Stimulated activated CD4-positive, alpha-beta T cell treated with anti-CD3 and anti-CD28 coated beads, Interleukin-15, amount 100 ng/mL, for 1 hour (primary cell): ENCODE measurements around the gene KLHL36.

ENCODE experiments used
- DNase-seq, 2 donors: peaks; one replicate each; pipeline ENCODE4 v3.0.0-alpha.2; 2020; ENCODE audit warnings: low read depth in 1 of 2, low spot score in 1 of 2

The KLHL36 gene

DNA sequence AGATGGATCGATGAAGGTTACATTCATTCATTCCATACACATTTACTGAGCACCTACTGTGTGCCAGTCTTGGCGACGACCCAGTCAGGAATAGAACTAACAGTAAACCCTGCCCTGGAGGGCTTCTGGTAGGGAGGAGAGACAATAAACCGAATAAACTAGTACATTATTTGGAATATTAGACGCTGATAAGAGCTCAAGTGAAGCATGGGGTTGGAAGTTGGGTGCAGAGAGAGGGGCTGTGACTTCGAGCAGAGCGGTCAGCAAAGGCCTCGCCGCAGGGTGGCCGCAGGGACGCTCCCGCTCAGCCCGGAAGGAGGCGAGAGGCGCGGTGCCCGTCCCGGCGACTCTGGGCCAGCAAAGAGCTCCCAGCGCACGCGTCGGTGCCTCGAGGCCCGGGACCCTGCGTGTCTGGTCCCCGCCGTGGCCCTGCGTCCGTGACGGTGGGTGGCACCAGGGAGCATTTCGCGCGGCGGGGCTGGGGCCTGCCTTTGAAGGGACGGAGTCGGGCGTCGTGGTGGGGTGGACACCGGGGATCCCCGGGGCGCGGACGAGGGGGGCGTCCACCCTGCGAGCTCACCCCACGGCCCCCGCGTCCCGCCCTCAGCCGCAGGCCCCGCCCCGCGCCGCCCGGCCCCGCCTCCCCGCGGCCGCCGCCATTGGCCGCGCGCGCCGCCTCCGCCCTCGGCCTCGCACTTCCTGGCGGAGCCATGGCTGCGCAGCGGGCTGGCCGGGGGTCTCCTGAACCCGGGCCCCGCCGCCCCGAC, at the start of gene KLHL36:
TSS of gene KLHL36 (plus strand) at position 684 of the 767 bp plus-strand sequence. CDS start 2,357 bp downstream, outside the sequence.
- peak; percentile 55 to 70 for DNase-seq

DNA sequence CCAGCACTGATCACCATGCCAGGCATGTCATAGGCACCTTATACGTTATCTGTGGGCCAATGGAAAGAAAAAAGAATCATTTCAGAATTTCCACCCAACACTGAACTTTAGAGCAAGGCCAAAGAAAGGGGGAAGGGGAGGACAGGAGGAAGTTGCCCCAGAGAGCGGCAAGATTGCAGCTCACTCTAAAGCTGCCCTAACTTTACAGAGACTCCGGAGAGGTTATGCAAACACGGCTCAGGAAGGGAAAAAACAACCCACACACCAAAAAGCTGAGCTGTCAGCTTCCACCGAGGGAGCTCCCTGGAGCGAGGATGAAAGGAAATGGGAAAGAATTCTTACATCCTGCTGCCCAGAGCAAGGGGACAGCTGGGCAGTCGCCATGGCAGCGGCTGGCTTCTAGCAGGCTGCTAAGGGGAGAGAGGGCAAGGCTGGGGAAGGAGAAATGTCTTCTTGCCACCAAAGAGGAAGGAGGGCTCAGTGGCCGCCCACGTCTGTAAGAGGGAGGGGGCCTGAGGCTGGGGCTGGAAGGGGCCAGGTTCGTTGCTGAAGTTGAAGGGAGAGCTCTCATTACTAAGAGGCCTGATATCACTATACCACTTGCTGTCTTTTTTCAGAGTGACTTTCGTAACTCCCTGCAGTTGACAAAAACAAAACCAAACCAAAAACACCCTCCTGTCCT, 48.6 kb upstream of the KLHL36 start:
- DNase-seq: peak in 1 of 2 donors; percentile 56

DNA sequence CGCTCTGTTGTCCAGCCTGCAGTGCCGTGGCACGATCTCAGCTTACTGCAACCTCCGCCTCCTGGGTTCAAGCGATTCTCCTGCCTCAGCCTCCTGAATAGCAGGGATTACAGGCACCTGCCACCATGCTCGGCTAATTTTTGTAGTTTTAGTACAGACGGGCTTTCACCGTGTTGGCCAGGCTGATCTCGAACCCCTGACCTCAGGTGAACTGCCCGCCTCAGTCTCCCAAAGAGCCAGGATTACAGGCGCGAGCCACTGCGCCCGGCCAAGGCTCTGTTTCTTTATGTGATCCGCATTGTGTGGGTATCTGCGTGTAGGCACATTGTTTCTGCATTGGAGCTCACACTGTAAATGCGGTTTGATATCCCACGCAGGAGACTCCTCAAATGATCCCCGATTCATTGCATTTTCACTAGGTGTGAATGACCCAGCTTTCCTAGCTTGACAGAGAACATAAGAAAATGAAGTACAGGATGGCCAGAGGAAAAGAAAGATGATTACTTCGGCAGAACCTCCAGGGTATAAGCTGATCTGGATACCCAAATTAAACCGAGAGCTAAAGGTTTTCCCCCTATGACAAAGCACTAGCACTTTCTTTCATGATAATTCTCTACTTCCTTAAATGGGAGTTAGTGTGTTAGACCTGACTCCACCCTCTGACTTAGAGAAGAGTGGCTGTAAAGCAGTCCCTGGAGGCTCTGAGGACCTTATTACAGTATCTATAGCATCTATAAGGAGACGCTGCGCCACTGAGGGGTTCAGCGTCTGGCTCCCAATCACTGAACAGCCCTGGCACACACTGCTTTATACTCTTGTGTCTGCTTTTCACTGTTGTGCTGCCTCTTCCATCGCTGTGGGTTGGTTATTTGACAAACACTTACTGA, 47.7 kb upstream of the KLHL36 start:
- DNase-seq: no peak

DNA sequence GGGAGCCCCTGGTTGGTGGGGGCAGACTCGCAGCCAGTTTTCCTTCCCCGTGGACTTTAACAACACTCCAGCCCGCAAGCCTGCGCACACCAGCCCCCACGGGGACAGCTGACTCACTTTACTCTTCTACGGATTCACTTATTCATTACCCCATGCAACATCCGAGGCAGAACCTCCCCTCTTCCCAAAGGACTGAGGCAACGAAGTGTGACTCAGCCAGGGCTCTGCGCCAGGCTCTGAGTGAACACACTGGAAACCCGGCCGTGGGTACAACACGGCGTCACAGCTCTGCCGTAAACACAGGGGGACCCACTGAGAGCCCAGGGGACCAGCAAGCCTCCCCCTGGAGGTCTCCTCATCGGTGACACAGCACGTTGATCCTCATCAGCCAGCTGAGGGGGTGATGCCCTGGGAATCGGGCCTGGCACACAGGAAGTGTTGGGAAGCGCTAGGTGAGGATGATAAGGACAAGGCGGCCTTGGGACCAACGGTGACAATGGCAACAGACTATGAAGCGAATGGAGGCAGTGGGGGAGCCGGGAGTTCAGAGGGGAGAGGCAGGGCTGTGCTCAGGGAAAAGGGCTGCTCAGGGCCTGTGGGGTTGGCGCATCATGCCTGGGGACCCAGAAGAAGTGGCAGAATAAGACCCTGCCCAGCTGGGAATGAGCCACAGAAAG, 45.0 kb upstream of the KLHL36 start:
- DNase-seq: peak in 1 of 2 donors; percentile 28

DNA sequence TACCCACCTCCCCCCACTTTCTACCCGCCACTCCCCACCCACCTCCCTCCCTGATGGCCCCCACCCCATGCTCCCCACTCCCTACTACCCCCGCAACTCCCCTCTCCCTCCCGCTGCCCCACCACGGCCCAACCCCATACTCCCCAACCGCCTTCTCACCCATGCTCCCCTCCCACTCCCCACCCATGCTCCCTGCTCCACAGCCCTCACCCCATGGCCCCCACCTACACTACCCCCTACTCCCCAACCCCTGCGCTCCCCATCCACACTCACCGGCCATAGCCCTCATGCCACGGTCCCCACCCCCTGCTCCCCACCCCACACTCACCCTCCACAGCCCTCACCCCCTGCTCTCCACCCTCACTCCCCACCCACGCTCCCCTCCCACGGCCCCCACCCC, 44.4 kb upstream of the KLHL36 start:
- DNase-seq: no peak

DNA sequence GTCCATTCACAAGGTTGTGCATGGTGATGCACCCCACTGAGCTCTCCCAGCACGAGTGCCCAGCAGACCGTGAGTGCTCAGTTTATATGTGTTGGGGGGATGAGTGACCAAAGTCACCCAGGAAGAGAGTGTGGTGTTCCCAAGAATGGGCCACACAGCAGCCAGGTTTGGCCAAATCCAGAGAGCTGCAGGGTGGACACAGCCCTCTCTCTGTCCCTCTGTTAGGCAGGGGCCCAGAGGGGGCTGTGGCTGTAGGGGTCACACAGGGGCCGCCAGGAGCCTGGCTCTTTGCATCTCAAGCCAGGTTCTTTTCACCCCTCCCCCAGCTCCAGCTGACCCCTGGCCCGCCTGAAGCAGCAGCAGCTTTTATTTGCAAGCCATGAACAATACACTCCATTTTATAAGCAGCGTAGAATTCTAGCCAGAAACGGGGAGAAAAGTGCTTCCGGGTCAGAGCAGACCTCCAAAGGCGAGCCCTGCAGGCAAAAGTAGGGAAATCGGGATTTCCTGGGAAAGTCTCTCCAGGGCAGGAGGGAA, 43.8 kb upstream of the KLHL36 start:
- no peak for DNase-seq

DNA sequence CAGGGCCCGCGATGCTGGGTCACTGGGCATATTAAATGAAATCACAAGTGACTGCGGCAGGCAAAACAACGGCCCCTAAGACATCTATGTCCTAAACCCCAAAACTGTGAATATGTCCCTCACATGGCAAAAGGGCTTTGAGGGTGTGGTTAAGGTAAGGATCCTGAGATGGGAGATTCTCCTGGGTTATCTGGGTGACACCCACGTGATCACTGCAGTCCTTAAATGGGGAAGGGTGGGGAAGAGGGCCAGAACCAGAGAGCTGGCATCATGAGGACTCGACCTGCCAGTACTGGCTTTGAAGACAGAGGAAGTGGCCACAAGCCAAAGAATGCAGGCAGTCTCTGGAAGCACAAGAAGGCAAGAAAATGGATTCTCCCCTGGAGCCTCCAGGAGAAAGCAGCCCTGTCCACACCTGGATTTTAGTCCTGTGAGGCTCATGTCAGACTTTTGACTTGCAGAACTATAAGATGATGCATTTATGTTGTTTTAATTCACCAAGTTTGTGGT, 42.9 kb upstream of the KLHL36 start:
- DNase-seq: no peak

DNA sequence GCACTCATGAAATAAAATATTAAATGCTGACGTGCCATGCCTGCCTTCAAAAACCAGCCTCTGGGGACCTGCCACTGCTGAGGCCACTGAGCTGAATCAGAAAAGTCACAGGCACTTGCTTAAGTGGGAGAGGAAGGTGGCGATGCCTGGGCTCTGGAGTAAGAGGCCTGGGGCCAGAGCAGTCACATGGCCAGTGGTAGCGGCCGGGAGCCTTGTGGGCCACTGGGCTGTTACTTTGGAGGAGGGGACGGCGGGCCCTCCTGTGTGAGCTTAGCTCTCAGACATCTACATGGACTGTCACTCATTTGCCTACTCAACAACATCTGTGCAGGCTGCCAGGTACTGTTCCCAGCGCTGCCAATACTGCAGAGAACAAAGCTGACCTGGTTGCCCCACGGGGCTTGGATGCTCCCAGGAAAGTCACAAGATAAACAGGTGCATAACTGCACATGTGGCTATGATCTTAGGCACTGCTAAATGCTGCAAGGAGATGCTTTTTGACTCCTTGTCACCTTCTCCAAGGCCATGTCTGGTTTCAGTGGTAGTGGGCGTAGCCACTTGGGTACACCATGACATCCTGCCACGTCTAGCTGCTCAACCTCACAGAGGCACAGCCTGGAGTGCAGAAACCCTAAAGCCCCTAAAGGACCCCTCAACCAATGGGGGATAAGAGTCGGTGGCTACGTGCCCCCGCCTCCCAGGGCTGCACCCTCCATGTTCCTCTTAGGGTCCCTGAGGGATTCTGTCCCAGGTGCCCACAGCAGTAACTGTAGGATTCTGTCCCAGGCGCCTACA, 42.0 kb upstream of the KLHL36 start:
- no peak for DNase-seq

DNA sequence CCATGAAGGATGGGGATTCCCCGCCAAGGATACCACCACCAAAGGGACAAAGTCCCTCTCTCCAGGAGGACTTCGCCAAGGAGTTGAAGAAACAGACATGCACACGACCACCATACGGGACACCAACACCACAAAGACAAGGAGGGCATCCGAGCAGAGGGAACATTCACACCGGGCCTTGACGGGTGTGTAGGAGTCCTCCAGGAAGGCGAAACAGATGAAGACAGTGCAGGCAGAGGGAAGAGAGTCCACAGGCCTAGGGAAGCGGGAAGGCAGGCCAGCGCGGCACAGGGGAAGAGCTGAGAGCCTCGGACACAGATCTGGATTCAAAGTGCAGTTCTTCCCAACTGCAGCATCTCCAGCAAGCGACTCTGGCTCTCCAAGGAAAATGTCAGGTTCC, 41.2 kb upstream of the KLHL36 start:
- DNase-seq: no peak

DNA sequence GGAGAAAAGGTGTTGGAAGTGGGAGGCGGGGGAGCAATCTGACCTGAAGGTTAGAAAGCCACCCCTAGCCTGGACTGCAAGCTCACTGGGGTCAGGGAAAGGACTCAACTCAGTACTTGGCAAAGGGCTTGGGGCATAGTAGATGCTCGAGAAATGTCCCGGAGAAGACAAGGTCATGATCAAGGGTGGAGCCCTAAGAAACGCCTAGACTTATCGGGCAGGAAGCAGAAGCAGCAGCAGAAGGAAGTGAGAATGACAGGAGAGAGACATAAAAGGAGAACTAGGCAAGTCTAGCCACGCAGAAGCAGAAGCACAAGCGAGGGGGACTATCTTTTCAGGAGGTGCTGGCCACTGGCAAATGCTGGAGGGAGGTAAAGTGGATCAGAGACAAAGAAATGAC, 40.6 kb upstream of the KLHL36 start:
- DNase-seq: no peak

DNA sequence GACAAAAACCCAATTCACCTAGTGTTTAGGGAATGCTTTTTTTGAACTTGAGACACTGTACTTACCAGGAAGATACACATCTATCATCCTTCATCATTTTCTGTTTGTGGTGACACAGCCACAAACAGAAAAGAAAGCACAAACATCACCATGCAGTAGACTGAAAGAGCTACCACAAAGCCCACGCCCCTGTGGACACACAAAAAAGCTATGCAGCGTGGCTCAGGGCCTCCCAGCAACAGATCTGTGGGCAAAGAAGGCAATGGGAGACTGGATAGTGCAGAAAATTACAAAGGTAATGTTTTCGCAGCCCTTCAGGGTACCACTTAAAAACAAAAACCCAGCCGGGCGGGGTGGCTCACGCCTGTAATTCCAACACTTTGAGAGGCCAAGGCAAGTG, 40.0 kb upstream of the KLHL36 start:
- no peak for DNase-seq

DNA sequence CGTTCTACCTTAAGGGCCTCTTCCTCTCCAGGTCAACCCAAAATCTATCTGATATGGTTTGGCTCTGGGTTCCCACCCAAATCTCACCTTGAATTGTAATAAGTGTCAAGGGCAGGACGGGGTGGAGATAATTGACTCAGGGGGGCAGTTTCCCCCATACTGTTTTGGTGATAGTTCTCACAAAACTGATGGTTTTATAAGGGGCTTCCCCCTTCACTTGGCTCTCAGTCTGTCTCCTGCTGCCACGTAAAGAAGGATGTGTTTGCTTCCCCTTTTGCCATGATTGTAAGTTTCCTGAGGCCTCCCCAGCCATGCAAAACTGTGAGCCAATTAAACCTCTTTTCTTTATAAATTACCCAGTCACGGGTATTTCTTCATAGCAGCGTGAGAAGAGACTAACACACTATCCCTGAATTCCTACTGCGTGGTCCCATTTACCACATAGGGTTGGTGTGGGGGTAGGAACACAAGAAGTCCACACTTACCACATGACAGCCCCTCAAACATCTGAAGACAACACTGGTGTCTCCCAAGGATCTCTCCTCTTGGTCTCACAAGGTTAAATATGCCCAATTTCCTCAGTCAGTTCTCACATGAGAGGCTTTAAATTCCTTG, 38.6 kb upstream of the KLHL36 start:
- DNase-seq: no peak

DNA sequence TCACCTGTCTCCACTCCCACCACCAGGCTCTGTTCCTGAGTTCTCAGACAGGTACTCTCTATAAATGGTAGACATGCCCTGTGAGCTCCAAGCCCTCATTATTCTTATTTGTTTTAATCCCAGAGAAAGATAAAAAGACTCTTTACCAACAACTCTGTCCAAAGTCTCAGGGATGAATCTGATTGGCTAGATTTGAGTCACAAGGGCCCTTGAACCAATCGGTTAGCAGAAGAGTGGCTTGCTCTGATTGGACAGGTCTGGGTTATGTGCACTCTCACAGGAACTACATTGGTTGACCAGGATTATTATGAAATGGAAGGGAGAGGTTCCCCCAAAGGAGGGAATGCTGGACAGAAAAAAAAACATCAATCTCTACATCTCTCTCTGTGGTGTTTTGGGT, 37.9 kb upstream of the KLHL36 start:
- no peak for DNase-seq

DNA sequence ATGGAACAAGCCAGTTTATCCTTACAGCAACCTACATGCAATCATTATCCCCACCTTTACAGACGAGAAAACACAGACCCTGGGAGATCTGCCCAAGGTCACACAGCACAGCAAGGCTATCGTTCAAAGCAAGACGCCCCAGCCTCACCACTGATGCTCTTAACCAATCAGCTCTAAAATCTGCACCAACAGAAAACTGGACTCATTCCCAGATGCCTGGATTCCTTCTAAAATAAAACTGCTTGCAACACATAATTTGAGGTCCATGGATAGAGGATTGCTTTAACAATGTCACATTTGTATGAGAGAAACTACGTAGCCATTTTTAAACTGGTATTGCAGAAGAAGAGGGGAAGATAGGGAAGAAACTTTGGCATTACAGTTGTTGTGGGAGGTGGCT, 37.3 kb upstream of the KLHL36 start:
- no peak for DNase-seq

DNA sequence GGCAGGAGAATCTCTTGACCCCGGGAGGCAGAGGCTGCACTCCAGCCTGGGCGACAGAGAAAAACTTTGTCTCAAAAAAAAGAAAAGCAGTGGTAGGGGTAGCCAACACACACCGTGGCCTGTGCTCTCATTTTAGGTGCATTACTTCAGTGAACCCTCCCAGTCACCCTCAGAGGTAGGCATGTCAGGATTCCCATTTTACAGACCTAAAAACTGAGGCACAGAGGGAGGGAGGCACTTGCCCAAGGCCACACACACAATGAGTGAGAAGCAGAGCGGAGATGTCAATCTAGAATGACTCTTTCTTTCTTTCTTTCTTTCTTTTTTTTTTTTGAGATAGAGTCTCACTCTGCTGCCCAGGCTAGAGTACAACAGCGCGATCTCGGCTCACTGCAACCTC, 35.6 kb upstream of the KLHL36 start:
- DNase-seq: no peak

DNA sequence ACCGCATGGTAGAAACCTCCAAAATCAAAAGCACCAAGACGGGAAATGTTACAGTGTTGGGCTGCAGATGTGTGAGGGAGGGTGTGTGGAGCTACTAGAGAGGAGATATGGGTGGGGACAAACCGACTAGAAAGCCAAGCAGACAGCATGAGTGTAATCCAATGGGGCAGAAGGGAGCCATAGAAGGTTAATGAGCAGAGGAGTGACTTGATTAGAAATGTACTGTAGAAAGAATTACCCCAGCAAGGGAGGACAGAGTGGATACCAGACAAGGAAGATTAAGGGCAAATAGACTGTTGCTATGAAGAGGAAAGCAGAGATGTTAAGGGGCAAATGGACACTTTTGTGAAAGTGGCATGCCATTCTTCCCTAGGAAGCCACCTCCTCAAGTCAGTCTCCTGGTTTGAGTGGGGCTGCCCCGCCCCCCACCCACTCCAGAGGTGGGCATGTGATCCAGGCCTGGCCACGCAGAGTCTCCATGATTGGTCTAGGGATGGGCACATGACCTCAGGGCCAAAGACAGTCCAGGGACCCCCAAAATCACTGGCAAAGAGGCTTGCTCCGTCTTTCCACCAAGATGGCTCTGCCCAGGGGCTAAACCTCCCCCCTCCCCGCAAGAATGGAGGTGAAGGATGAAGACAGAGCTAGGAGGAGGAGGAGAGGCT, 34.8 kb upstream of the KLHL36 start:
- no peak for DNase-seq

DNA sequence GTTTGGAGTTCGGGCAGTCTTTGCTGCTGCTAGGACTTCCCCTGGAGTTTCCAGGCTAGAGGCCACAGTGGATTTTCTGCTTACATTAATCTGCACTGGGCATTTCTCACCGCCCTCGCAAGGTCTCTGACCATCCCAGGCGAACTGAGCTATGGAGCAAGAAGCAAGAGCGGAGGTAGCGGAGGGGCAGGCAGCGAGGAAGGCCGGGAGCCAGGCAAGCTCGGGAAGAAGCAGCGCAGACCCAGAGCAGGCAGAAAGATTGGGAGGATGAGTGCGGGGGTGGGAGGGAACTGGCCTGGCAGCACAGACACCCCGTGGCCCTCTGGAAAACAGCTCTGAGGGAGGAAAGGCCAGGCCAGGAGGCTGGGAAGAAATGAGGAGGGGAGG, 34.2 kb upstream of the KLHL36 start:
- no peak for DNase-seq

DNA sequence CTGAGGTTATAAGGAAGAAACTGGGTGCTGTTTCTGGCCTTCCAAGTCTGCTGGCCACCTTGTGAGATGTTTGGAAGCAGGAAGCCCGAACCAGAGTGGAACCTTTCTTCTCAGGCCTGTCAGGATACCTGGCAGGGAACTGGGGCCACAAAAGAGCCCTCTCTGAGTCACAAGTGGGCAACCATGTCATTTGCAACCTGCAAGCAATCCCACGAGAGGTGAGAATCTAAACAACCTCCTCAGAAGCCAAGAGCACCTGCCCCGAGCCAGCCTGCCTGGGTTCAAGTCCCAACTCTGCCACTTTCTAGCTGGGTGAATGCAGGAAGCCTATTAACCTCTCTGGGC, 33.7 kb upstream of the KLHL36 start:
- no peak for DNase-seq
